SU-DHL-6 (cell line): ENCODE data around the gene ZNF653.

ENCODE experiments used
- EZH2phosphoT487 ChIP-seq: fragments of 200-600 bp; sonication (generic), shearing (Covaris generic); conservative IDR thresholded peaks from 2 replicates; pipeline ENCODE4 v1.6.1; 2018; ENCODE audit warnings: mild to moderate bottlenecking, antibody characterized with exemption, low read length, moderate library complexity, mixed read lengths
- TF ChIP-seq, protein P1 (sequence below): fragments of 200-600 bp; sonication (generic); IDR thresholded peaks from one replicate; pipeline ENCODE4 v1.5.1; 2017; ENCODE audit warnings: antibody characterized with exemption, mild to moderate bottlenecking, low read length, moderate library complexity; ENCODE audit not compliant: insufficient read depth, poor library complexity, severe bottlenecking

GRCh38 chr19:11445141-11445540 lies 60.5 kb downstream of the ZNF653 start:
- TF ChIP-seq, protein P1, sequence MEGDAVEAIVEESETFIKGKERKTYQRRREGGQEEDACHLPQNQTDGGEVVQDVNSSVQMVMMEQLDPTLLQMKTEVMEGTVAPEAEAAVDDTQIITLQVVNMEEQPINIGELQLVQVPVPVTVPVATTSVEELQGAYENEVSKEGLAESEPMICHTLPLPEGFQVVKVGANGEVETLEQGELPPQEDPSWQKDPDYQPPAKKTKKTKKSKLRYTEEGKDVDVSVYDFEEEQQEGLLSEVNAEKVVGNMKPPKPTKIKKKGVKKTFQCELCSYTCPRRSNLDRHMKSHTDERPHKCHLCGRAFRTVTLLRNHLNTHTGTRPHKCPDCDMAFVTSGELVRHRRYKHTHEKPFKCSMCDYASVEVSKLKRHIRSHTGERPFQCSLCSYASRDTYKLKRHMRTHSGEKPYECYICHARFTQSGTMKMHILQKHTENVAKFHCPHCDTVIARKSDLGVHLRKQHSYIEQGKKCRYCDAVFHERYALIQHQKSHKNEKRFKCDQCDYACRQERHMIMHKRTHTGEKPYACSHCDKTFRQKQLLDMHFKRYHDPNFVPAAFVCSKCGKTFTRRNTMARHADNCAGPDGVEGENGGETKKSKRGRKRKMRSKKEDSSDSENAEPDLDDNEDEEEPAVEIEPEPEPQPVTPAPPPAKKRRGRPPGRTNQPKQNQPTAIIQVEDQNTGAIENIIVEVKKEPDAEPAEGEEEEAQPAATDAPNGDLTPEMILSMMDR = no peak
- TF ChIP-seq EZH2phosphoT487 = no peak
